Stimulated activated memory B cell treated with anti-CD40 and anti-IgM and Interleukin-4, amounts not matched to agents 10 μg/mL and 1 μg/mL and 100 μg/mL, for 72 hours (primary cell): ENCODE results near the gene CXorf38.

Experiments used
- ATAC-seq: fragments of 150-1000 bp; cut with Tn5 transposase; 2 replicates; pipeline ENCODE4 v1.10.0; 2021
- H3K27ac Mint-ChIP-seq: one replicate; pipeline ENCODE4 v1.8.0; 2022; ENCODE audit warnings: mild to moderate bottlenecking, mixed read lengths
- H3K27me3 Mint-ChIP-seq: one replicate; pipeline ENCODE4 v1.8.0; 2022; ENCODE audit warnings: mixed read lengths
- H3K36me3 Mint-ChIP-seq: one replicate; pipeline ENCODE4 v1.8.0; 2022; ENCODE audit warnings: mixed read lengths
- H3K4me1 Mint-ChIP-seq: one replicate; pipeline ENCODE4 v1.8.0; 2022; ENCODE audit warnings: mixed read lengths
- H3K4me3 Mint-ChIP-seq: one replicate; pipeline ENCODE4 v1.8.0; 2022; ENCODE audit warnings: mild to moderate bottlenecking, moderate library complexity, mixed read lengths
- H3K9me3 Mint-ChIP-seq: one replicate; pipeline ENCODE4 v1.8.0; 2022; ENCODE audit warnings: mixed read lengths

The CXorf38 gene

DNA sequence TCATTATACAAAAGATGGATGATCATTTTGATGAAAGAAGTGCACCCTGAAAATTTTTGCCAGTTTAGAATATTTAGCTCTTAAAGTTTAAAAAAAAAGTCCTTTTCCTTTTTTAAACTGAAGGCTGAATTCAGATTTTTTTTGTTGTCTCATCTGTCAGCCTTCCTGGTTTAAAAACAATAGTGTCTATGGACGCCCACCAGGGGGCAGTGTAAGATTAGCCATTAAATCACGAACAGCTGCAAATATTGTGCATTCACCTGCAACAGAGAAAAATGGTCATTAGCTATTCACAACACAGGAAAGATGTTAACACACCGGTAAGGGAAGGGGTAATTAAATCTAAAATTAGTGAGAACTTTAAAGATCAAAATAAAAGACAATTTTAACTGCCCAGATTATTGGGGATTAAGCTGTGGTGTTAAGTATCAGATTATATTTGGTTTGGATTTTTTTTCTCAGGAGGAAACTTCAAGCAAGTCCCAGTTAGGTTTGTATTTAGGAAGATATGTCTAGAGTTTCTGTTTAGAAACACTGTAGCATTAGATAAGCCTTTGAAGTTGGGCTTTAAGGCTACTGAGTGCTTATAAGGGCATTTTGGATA, 4.4 kb upstream of the CXorf38 start:
- no peak overlapping the region for H3K4me3 Mint-ChIP-seq
- no peaks in the 10 kb centered on the region for H3K27me3 Mint-ChIP-seq
- ATAC-seq: no peak
- no peak overlapping the region for H3K27ac Mint-ChIP-seq
- H3K9me3 Mint-ChIP-seq: no peaks in the 10 kb centered on the region
- H3K36me3 Mint-ChIP-seq: peaks cover 25% of the 10 kb centered on the region
- peaks cover 11% of the 10 kb centered on the region for H3K4me1 Mint-ChIP-seq

DNA sequence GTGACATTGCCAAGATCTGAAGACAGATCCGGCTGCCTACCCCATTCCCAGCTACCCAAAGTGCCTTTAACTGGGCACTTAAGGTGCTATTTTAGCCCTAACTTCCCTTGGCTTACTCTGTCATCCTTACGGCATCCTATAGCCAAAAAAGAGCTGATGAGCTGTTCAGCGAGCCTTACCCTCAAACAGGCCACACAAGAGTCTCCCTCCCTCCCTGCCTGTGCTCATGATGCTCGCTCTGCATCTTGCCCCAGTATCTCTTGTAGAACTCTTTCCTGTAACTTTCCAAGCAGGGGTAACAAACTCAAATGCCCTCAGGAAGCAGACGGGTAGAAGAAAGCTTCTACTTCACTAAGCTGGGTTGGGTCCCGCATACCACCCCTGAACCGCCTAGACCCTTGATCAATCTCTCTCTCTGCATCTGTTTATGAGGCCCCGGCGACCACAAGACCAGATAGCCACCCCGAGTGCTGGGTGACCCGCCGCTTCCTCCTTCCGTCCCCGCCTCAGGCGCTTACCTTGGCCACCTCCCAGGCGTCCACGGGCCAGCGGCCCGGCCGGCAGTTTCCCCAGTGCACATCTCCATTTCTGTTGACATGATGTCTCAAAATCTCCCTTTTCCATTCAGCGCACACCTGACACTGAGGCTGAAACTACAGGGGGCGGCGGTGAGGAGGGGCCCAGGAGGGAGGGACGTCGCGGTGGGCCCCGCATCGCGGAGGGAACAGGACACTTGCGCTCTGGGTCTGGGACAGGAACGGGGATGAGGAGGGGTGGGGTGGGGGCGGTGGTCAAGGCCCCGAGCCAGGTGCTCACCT, 663 bp downstream of the CXorf38 start:
- H3K4me1 Mint-ChIP-seq: peaks cover 46% of the 10 kb centered on the region
- no peaks in the 10 kb centered on the region for H3K9me3 Mint-ChIP-seq
- peak overlapping the region; percentile 93 for H3K4me3 Mint-ChIP-seq
- peaks cover 27% of the 10 kb centered on the region for H3K36me3 Mint-ChIP-seq
- peak; percentile 67 for ATAC-seq
- no peaks in the 10 kb centered on the region for H3K27me3 Mint-ChIP-seq
- peak overlapping the region; percentile 91 for H3K27ac Mint-ChIP-seq

DNA sequence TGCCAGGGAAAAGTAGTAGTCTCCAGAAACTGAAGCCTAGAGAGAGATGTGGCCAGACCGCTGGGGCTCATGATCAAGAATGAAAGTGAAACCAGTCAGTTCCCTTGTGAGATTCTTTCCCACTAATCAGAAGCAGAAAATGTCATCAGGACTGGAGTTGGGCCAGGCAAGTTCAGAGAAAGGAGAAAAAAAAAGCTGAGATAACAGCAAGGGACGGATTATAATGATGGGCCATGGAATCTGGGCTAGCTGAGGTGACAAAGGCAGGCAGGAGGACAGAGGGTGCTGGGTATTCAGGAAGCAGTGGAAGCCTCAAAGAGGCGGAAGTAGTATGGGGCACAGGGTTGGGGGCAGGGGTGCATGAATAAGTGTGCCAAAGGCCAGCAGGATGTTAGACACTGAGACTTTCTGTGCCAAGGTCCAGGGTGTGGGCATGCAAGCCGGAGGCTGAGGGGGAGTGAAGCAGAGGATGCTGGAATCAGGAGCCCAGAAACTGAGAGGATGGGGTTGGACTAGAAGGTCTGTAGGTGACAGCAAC, 2.5 kb downstream of the CXorf38 start:
- H3K4me1 Mint-ChIP-seq: peaks cover 45% of the 10 kb centered on the region
- no peaks in the 10 kb centered on the region for H3K9me3 Mint-ChIP-seq
- peak; percentile 68 for ATAC-seq
- H3K4me3 Mint-ChIP-seq: peak overlapping the region; percentile 94
- H3K27ac Mint-ChIP-seq: peak overlapping the region; percentile 90
- H3K27me3 Mint-ChIP-seq: no peaks in the 10 kb centered on the region
- peaks cover 20% of the 10 kb centered on the region for H3K36me3 Mint-ChIP-seq

DNA sequence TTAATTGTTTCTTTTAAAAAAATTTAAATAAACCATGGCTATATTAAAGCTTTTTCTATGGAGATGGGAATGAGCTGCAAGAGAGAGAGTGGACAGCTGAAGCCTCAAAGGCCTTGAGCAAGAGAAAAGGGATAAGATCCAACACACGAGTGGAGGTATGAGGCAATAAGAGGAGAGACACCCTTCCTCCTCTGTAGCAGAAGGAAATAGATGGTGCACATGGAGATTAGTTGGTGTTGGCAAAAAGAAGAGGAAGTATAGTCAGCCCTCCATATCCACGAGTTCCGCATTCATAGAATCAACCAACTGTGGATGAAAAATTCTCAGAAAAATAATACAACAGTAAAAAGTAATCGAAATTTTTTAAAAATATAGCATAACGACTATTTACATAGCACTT, 3.2 kb downstream of the CXorf38 start:
- H3K4me3 Mint-ChIP-seq: peak overlapping the region; percentile 94
- no peak for ATAC-seq
- H3K36me3 Mint-ChIP-seq: peaks cover 19% of the 10 kb centered on the region

DNA sequence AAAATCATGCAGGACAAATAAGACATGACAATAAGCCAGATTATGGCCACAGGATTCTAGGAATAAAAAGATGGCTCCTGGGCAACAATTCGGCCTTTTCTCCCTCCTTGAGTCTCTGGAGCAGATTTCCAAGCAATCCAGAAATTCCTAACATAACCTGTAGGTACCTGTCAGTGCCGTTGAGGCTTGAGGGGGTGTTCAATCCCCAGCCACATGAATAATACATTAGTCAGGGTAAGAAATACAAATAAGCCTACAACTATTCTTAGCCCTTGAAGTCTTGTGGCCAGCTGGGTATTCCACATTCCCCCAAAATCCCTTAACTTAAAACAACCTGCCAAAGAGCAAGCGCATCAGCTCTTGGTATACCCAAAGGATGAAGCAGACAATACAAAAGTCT, 9.7 kb downstream of the CXorf38 start:
- Mint-ChIP-seq H3K27ac (no peak overlapping the region), H3K4me1 (peaks cover 27% of the 10 kb centered on the region), H3K27me3 (no peaks in the 10 kb centered on the region), H3K9me3 (no peaks in the 10 kb centered on the region), H3K4me3 (no peak overlapping the region), H3K36me3 (peaks cover 39% of the 10 kb centered on the region)
- ATAC-seq: no peak

More for the DNA sequence above, 3.2 kb downstream of the CXorf38 start:
- H3K9me3 Mint-ChIP-seq: no peaks in the 10 kb centered on the region
- peak overlapping the region; percentile 90 for H3K27ac Mint-ChIP-seq
- no peaks in the 10 kb centered on the region for H3K27me3 Mint-ChIP-seq
- H3K4me1 Mint-ChIP-seq: peaks cover 45% of the 10 kb centered on the region

DNA sequence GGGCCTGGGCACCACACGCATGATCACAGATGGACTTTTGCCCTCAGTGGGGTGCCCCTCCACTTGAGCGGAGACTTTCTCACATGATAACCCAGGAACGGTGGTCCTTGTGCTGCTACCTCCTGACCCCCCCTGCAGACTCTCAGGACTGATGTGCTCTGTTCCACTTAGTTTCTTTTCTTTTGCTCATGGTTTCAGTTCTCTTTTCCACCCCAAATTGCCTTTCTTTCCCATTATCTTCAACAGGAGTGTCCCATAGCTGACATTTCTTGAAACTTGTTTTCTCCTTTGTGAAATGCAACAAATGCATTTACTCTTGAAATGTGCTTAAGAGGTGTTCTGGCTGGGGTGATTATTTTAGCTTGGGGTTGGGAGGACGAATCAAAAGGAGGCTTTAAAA, 15.2 kb downstream of the CXorf38 start:
- Mint-ChIP-seq H3K36me3 (peaks cover 41% of the 10 kb centered on the region), H3K4me1 (peaks cover 24% of the 10 kb centered on the region), H3K27ac (peak overlapping the region; percentile 78), H3K4me3 (no peak overlapping the region), H3K27me3 (no peaks in the 10 kb centered on the region), H3K9me3 (no peaks in the 10 kb centered on the region)
- no peak for ATAC-seq

DNA sequence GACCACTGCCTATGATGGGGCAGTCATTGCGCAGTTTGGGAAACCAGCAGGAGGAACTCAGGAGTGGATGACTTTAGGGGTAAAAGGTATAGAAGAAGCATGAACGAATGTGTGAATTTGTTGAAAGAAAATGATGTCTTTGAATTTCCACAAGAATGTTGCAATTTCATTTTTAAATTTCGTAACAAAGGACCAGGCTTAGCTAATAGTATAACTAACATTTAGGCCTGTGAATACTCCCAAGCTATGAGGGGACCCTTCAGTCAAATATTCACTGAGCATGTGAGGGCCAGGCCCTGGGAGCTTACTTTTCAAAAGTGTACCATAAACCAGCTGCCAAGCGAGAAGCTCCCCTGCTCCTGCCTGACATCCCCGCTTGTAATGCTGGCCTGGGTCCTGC, 18.9 kb downstream of the CXorf38 start:
- Mint-ChIP-seq H3K4me3 (no peak overlapping the region), H3K27me3 (no peaks in the 10 kb centered on the region), H3K36me3 (peaks cover 22% of the 10 kb centered on the region), H3K9me3 (no peaks in the 10 kb centered on the region), H3K27ac (no peak overlapping the region), H3K4me1 (peaks cover 16% of the 10 kb centered on the region)
- no peak for ATAC-seq

DNA sequence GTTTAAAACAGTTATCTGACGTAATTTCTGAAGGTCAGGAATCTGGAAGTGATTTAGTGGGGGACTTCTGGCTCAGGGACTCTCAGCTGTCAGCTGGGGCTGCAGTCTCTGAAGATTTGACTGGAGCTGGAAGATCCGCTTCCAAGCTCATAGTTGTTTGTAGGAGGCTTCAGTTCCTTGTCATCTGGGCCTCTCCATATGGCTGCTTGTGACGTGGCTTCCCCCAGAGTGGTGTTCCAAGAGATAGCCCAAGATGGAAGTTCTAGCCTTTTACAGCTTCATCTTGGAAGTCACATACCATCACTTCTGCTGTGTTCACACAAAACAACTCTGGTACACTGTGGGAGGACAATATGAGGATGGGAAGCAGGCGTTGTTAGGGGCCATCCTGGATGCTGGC, 22.1 kb downstream of the CXorf38 start:
- no peak overlapping the region for H3K27ac Mint-ChIP-seq

DNA sequence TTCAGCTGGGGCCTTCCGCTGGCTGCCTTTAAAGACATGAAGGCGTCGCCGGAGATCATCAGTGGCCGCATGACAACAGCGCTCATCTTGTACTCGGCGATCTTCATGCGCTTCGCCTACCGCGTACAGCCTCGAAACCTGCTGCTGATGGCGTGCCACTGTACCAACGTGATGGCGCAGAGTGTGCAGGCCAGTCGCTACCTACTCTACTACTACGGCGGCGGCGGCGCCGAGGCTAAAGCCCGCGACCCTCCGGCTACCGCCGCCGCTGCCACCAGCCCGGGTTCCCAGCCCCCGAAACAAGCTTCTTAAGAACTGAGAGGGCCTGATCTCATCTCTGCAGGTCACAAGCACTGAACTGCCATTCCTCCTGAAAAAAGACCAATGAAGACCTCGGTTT, 23.7 kb downstream of the CXorf38 start:
- Mint-ChIP-seq H3K9me3 (no peaks in the 10 kb centered on the region), H3K27ac (no peak overlapping the region), H3K4me1 (no peaks in the 10 kb centered on the region), H3K36me3 (peaks cover 6% of the 10 kb centered on the region), H3K4me3 (no peak overlapping the region), H3K27me3 (no peaks in the 10 kb centered on the region)
- no peak for ATAC-seq

More for the DNA sequence above, 22.1 kb downstream of the CXorf38 start:
- Mint-ChIP-seq H3K27me3 (no peaks in the 10 kb centered on the region), H3K9me3 (no peaks in the 10 kb centered on the region), H3K4me3 (no peak overlapping the region), H3K36me3 (peaks cover 6% of the 10 kb centered on the region), H3K4me1 (no peaks in the 10 kb centered on the region)
- no peak for ATAC-seq

DNA sequence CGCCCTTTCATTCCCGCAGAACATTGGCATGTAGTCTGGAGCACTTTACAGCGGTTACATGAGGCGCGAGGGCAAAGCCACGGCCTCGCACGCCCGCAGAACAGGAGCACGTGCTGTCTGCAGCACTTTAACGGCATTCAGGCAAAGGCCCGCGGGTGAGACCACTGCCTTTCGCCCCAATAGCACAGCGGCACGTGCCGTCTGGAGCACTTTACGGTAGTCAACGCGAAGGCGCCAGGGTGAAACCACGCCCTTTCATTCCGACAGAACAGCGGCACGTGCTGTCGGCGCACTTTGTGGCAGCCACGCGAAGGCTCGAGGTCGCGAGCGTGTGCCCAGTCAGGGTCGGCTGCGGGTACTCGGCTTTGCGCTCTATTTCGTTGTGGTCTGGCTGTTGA, 24.2 kb downstream of the CXorf38 start, which contains the start of gene MPC1L:
Gene MPC1L, plus strand, starts transcription at position 290 of the 398 bp plus-strand sequence. CDS start 138 bp downstream, outside the sequence.
- Mint-ChIP-seq H3K36me3 (peaks cover 2% of the 10 kb centered on the region), H3K27ac (no peak within 1 kb of the TSS), H3K27me3 (no peaks in the 10 kb centered on the region), H3K9me3 (no peaks in the 10 kb centered on the region), H3K4me3 (no peak within 1 kb of the TSS), H3K4me1 (no peaks in the 10 kb centered on the region)
- ATAC-seq: no peak

DNA sequence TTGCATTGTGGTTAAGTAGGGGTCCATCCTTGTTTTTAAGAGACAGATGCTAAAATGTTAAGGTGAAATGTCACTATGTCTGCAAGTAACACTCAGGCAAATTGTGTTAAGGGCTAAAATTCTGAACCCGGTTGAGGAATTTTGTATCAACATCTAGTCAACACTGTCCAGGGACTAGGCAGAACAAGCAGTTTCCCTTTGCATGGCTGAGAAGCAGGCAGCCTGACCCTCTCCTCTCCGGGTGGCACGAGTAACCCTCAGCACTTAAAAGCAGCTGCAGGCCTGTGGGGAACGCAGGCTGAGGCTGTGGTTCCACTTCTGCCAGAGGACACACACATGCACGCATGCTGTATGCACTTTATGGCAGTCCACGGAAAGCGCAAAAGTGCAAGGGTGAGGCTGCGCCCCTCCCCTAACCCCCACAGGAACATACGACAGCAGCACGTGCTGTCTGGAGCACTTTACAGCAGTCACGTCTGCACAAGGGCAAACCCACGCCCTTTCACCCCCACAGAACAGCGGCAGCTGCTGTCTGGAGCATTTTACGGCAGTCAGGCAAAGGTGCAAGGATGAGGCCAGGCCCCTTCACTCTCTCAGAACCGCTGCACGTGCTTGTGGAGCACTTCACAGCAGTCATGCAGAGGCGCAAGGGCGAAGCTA, 24.8 kb downstream of the CXorf38 start:
- ATAC-seq: no peak
- no peaks in the 10 kb centered on the region for H3K9me3 Mint-ChIP-seq

DNA sequence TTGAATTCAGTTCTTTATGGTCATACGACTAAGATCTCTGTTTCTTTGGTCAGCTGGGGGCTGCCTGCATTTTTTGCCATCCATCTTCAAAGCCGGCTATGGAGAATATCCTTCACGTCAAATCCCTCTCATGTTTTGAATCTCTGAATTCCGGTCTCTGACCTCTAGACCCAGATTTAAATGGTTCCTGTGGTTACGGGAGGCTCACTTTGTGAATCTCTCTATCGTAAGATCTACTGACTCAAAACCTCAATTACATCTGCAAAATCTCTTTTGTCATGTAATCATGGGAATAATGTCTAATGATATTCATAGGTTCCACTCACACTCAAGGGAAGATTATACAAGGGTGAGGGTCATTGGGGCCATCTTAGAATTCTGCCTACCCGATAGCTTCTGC, 29.8 kb downstream of the CXorf38 start:
- Mint-ChIP-seq H3K27me3 (no peaks in the 10 kb centered on the region), H3K4me1 (no peaks in the 10 kb centered on the region), H3K9me3 (no peaks in the 10 kb centered on the region), H3K27ac (no peak overlapping the region), H3K4me3 (no peak overlapping the region), H3K36me3 (no peaks in the 10 kb centered on the region)
- ATAC-seq: no peak

More for the DNA sequence above, 24.8 kb downstream of the CXorf38 start:
- Mint-ChIP-seq H3K4me3 (no peak overlapping the region), H3K36me3 (no peaks in the 10 kb centered on the region), H3K27ac (no peak overlapping the region), H3K4me1 (no peaks in the 10 kb centered on the region), H3K27me3 (no peaks in the 10 kb centered on the region)

DNA sequence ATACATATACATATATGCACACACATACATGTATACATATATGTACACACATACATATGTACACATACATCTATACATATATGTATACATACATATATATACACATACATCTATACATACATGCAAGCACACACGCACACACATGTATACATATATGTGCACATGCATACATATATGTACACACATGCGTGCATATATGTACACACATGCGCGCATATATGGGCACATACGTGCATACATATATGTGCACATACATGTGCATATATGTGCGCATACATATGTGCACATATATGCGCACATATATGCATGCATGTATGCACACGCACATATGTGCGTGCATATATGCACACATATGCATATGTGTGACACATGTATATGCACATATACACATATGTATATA, 31.4 kb downstream of the CXorf38 start:
- Mint-ChIP-seq H3K36me3 (no peaks in the 10 kb centered on the region), H3K4me3 (no peak overlapping the region), H3K9me3 (no peaks in the 10 kb centered on the region), H3K4me1 (no peaks in the 10 kb centered on the region), H3K27me3 (no peaks in the 10 kb centered on the region), H3K27ac (no peak overlapping the region)
- no peak for ATAC-seq

DNA sequence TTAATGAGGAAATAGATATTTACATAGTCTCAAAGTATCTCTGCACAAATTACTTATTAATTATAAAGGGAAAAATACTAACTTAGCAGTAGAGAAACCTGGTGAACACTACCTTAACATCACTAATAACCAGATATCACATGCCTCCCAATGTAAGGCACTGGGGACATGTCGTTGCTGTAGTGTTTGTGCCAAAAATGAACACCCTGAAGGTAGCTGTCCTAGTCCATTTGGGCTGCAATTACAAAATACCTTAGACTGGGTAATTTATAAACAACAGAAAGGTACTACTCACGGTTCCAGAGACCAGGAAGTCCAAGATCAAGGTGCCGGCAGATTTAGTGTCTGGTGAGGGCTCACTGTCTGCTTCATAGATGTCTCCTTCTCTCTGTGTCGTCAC, 34.9 kb downstream of the CXorf38 start:
- Mint-ChIP-seq H3K27me3 (no peaks in the 10 kb centered on the region), H3K4me1 (no peaks in the 10 kb centered on the region), H3K27ac (no peak overlapping the region), H3K36me3 (no peaks in the 10 kb centered on the region), H3K9me3 (no peaks in the 10 kb centered on the region), H3K4me3 (no peak overlapping the region)
- no peak for ATAC-seq

DNA sequence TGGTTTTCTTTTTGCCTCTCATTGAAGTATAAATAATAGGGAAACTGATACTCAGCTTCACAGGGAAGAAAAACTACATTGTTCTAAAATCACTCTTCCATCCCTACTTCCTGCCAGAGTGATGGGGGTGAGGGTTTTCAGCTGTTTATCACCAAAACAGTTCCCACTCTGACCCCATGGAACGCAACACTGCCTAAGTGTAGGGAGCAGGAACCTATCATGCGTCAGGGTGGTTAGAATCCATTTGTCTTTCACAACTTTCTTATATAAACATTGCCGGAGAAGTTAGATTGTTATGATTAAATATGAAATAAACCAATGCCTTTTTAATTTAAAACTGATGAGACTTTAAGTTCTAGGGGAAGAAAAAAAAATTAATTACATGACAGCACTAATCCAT, 40.0 kb downstream of the CXorf38 start:
- H3K4me1 Mint-ChIP-seq: no peaks in the 10 kb centered on the region
- H3K4me3 Mint-ChIP-seq: no peak overlapping the region
- no peaks in the 10 kb centered on the region for H3K27me3 Mint-ChIP-seq
- H3K9me3 Mint-ChIP-seq: no peaks in the 10 kb centered on the region
- peaks cover 7% of the 10 kb centered on the region for H3K36me3 Mint-ChIP-seq
- ATAC-seq: no peak
- no peak overlapping the region for H3K27ac Mint-ChIP-seq
